Activated naive CD4-positive, alpha-beta T cell treated with anti-CD3 and anti-CD28 coated beads, Interleukin-2, amount 50 U/mL, for 16 hours (primary cell): ENCODE results near the gene CCDC137.
"Not testable (repeated sequence)": the region's sequence is repeated elsewhere in the genome, so short reads cannot be mapped to it uniquely, and the experiment has no call there.

Experiments
- DNase-seq: peaks from one replicate; pipeline ENCODE4 v3.0.0-alpha.2; 2020

CCDC137 gene, protein sequence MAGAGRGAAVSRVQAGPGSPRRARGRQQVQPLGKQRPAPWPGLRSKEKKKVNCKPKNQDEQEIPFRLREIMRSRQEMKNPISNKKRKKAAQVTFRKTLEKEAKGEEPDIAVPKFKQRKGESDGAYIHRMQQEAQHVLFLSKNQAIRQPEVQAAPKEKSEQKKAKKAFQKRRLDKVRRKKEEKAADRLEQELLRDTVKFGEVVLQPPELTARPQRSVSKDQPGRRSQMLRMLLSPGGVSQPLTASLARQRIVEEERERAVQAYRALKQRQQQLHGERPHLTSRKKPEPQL

GRCh38 chr17:81666342-81667191 lies at the start of gene CCDC137, which contains the start of gene OXLD1:
Gene CCDC137 (plus strand): TSS chr17:81666737. CDS start chr17:81666767, 30 bp downstream.
Gene OXLD1 (minus strand): TSS chr17:81666605. CDS start chr17:81666577, 28 bp downstream.
- peak; percentile 94 for DNase-seq

- DNase-seq: no peak
Observed at GRCh38 chr17:81616877-81617276, 49.7 kb upstream of the CCDC137 start.

GRCh38 chr17:81618307-81618706 lies 48.2 kb upstream of the CCDC137 start:
- not testable (repeated sequence) for DNase-seq

DNA sequence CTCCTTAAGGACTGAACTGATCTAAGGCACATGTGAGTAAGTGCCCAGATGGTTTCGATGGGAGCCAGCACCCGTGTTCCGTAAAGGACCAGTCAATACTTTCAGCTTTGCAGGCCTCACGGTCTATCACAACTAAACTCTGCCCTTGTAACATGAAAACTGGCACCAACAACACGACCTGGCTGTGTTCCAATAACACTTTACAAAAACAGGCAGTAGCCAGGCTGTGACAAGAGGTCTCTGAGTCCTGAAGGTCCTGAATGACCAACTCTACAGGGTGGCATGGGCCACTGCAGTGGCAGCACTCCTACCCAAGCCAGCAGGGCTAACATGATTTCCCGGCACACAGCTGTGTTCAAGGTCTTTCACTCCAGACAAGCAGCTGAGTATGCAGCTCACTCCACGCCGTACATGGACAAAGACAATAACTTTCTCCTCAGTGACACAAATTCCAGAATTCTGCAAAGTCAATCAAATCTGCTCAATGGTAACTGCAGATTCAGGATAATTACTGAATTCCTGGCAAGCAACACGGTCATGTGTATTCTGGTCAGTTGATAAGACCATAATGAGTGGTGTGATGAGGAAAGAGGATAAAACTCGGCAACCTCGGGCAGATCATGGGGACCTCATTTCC lies 44.9 kb upstream of the CCDC137 start:
- no peak for DNase-seq

GRCh38 chr17:81630274-81630673 lies 36.3 kb upstream of the CCDC137 start:
- no peak for DNase-seq

GRCh38 chr17:81631482-81631881 lies 35.1 kb upstream of the CCDC137 start:
- no peak for DNase-seq

GRCh38 chr17:81635431-81635830 lies 31.1 kb upstream of the CCDC137 start:
- DNase-seq: no peak

GRCh38 chr17:81635973-81636504 lies 30.5 kb upstream of the CCDC137 start:
- DNase-seq: no peak

- peak; percentile 83 for DNase-seq
Observed at GRCh38 chr17:81636505-81637288, 29.8 kb upstream of the CCDC137 start, which contains the start of the genes NPLOC4 and TSPAN10. Gene NPLOC4 (minus strand): TSS chr17:81637112. CDS start chr17:81636930, 182 bp downstream. Gene TSPAN10 (plus strand): TSS chr17:81637196. CDS start chr17:81642413, 5,217 bp downstream.

- no peak for DNase-seq
Observed at GRCh38 chr17:81638683-81639082, 27.9 kb upstream of the CCDC137 start.

- DNase-seq: no peak
Observed at GRCh38 chr17:81640011-81640410, 26.5 kb upstream of the CCDC137 start.

DNA sequence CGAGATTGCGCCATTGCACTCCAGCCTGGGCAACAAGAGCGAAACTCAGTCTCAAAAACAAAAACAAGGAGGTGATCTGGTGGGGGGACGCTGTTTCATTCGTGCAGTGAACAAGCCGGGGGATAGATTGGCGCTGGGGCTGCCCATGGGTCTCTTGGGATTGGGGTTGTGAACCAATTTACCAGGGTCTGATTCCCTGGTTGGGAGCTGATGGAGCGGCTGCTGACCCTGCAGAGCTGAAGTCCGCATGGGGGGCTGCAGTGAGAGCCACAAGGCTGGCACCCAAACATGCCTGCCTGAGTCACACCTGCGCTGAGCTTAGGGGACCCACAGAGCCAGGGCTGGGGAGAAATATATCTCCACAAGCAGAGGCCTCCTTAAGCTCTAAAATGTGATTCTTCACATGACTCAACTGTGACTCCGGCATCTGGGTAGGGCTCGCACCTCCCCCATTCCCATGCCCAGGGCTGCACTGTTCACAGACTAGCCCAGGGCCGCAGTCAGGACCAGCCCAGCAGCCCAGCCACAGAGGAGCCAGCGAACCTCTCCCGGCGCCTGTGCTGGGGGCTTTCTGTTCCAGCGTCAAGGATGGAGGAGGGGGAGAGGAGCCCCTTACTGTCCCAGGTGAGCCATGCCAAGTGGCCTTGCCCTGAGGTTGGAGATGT lies 24.6 kb upstream of the CCDC137 start:
- no peak for DNase-seq

GRCh38 chr17:81644496-81644895 lies 22.0 kb upstream of the CCDC137 start:
- DNase-seq: no peak

DNA sequence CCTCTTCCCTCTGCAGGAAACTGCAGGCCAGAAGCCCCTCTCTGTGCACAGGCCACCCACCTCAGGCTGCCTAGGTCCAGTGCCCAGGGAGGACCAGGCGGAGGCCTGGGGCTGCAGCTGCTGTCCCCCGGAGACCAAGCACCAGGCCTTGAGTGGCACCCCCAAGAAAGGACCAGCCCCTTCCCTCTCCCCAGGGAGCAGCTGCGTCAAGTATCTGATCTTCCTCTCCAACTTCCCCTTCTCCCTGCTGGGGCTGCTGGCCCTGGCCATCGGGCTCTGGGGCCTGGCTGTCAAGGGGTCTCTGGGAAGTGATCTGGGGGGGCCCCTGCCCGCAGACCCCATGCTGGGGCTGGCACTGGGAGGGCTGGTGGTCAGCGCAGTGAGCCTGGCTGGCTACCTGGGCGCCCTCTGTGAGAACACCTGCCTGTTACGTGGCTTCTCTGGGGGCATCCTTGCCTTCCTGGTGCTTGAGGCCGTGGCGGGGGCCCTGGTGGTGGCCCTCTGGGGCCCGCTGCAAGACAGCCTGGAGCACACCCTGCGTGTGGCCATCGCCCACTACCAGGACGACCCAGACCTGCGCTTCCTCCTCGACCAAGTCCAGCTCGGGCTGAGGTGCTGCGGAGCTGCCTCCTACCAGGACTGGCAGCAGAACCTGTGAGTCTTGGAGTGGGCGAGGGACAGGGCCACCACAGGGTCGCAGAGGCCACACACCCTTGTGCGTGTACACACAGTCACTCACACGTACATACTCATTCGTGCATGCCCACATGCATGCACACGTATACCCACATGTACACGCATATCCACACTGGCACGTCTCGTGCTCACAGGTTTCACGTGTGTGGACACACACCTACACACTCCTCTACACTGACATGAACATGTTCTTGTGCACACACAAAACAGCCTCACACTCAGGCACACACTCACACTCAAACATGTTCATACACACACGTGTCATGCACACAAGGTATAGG lies 21.3 kb upstream of the CCDC137 start:
- DNase-seq: no peak

DNA sequence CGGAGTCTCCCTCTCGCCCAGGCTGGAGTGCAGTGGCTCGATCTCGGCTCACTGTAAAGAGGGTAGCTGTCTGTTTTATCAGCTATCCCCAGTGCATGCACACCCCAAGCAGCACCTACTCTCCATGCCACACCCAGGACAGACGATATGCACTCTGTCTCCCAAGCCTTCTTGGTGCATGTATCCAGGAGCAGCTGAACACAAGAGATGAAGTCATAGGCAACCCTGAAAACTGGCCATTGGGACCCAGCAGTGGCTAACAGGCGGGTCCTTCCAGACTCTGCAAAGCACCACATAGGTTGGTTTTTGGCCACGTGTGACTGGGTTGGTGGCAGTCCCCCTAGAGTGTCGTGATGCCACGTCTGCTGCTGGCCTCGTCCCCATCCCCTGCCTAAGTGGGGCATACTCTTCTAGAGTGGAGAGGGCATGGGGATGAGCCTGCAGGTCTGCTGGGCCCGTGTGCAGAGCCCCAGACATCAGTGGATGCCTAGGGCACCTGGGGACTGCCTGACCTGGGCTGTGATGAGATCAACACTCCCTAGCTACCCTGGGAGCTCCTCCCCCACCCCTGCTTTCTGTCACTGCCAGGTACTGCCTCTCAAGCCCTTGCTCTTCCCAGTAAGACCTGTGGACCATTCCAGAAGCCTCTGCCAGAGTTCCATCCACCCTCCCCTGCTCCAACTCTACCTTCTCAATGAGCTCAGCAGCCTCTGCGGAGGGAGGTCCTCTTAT lies 19.5 kb upstream of the CCDC137 start:
- DNase-seq: no peak

GRCh38 chr17:81647640-81648012 lies 18.9 kb upstream of the CCDC137 start:
- no peak for DNase-seq

DNA sequence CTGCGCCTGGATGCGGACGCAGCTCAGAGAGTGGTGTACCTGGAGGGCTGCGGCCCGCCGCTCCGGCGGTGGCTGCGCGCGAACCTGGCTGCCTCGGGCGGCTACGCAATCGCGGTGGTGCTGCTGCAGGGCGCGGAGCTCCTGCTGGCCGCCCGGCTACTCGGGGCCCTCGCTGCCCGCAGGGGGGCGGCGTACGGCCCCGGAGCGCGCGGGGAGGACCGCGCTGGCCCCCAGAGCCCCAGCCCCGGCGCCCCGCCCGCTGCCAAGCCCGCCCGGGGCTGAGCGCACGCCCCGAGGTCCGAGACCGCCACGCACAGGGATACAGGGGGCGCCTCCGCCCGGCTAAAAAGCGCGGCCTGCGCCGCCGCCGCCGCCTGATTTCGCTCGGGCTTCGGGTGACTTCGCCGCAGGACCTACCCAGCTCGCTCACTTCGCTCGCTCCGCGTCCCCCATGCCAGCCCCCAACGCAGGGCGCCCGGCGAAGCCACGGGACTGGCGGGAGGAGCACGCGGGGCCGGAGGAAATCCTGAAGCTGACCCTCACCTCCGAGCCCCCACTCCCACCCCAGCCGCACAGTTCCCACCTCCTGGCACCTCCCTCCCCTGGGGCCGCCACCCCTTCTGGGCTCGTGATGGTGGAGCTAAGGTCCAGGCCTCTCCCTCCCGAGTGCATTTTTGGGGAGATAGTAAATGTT lies 18.4 kb upstream of the CCDC137 start:
- DNase-seq: no peak

DNA sequence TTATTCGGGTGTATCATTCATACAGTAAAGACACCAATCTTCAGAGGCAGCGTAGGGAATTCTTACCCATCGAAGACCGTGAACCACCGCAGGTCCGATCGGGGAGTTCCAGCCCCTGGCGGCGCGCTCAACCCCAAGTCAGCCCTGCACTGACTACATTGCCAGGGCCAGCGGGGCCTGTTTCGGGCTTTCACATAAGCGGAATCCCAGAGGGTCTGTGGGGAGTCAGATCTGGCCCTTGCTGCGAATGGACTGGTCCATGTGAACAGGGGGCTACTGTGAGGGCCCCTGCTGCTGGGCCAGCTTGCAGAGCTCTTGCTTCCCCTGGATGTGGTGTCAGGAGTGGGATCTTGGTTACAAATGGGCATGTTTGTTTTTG lies 17.8 kb upstream of the CCDC137 start:
- DNase-seq: no peak

- DNase-seq: no peak
Observed at GRCh38 chr17:81650951-81651350, 15.6 kb upstream of the CCDC137 start.
